ENCODE results near the gene RAPH1. TPM values are rescaled to one million over a fixed set of nuclear protein-coding genes. Genes with fewer than 3 reads are reported as not detected.

The RAPH1 gene
- total RNA-seq, 1 donor: 57.2 TPM

DNA sequence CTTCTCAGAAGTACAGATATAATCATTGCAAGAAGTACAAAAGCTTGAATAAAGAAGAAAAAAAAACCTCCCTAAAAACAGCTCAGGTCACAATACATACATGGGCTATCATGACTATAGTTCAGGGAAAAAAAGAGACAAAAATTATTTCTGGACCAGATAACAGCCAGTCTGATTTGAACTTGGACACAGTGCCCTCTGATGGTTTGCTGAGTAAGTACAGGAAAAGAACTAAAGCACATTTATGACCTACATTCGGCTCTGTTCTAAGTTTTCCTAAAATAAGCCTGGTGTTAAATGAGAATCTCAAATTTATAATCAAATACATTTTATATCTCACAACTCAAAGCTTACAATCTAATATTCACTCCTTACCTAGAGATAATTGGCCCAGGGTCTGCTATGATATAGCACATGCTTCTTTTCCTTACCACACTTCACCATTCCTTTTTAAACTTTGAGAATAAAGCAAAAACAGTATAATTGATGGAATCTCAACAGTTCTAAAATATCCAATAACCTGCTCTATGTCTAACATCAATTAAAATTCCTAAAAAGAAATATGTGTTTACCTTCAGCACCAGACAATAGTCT lies 81.1 kb downstream of the RAPH1 start:
- H3K36me3 ChIP-seq (ENCODE audit: insufficient read depth, low read length): peaks cover 89% of the 10 kb centered on the region
- no peaks in the 10 kb centered on the region for H4K20me1 ChIP-seq (ENCODE audit: insufficient read depth, low read length)
- H2AFZ ChIP-seq (ENCODE audit: low read length): no peak overlapping the region
- H3K27ac ChIP-seq (ENCODE audit: low read depth, low read length): peak overlapping the region; percentile 44
- TF ChIP-seq, protein P1, sequence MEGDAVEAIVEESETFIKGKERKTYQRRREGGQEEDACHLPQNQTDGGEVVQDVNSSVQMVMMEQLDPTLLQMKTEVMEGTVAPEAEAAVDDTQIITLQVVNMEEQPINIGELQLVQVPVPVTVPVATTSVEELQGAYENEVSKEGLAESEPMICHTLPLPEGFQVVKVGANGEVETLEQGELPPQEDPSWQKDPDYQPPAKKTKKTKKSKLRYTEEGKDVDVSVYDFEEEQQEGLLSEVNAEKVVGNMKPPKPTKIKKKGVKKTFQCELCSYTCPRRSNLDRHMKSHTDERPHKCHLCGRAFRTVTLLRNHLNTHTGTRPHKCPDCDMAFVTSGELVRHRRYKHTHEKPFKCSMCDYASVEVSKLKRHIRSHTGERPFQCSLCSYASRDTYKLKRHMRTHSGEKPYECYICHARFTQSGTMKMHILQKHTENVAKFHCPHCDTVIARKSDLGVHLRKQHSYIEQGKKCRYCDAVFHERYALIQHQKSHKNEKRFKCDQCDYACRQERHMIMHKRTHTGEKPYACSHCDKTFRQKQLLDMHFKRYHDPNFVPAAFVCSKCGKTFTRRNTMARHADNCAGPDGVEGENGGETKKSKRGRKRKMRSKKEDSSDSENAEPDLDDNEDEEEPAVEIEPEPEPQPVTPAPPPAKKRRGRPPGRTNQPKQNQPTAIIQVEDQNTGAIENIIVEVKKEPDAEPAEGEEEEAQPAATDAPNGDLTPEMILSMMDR (IDR thresholded peaks at IDR 0.05; ENCODE audit: extremely low read depth, low read depth, low read length): peak; percentile 73
- no peaks in the 10 kb centered on the region for H3K27me3 ChIP-seq (ENCODE audit: insufficient read depth, low read length)
- H3K9me3 ChIP-seq (ENCODE audit: low read depth, low read length): no peaks in the 10 kb centered on the region
- H3K79me2 ChIP-seq (ENCODE audit: insufficient read depth, low read length): peaks cover 20% of the 10 kb centered on the region
- no peak overlapping the region for H3K4me2 ChIP-seq (ENCODE audit: insufficient read depth, low read length)
- H3K4me3 ChIP-seq (ENCODE audit: insufficient read depth, low read length): no peak overlapping the region
- no peak for DNase-seq (ENCODE audit: insufficient read length, low spot score, missing footprints)
- H3K4me1 ChIP-seq (ENCODE audit: insufficient read depth, low read length): peaks cover 26% of the 10 kb centered on the region

DNA sequence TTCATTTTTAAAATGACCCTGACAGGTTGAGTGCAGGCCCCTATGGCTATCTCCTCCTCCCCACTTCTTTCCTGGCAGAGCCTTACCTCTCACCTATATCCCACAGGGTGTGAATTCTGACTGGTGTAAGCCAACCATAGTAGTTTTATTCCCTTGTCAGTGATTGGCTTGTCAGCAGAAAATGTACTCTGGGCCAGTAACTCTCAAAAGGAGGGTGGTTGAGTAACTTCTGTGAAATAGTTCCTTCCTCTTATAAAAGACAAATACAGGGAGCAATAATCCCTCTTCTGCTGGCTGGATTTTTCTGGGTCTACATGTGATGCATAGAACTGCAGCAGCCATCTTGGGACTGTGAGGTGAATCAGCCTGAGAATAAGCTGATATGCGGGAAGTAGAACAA lies 83.4 kb downstream of the RAPH1 start:
- Histone ChIP-seq H2AFZ (ENCODE audit: low read length) (no peak overlapping the region), H4K20me1 (ENCODE audit: insufficient read depth, low read length) (no peaks in the 10 kb centered on the region), H3K79me2 (ENCODE audit: insufficient read depth, low read length) (peaks cover 16% of the 10 kb centered on the region), H3K4me2 (ENCODE audit: insufficient read depth, low read length) (no peak overlapping the region), H3K4me1 (ENCODE audit: insufficient read depth, low read length) (peaks cover 28% of the 10 kb centered on the region), H3K27me3 (ENCODE audit: insufficient read depth, low read length) (no peaks in the 10 kb centered on the region), H3K36me3 (ENCODE audit: insufficient read depth, low read length) (peaks cover 88% of the 10 kb centered on the region), H3K9me3 (ENCODE audit: low read depth, low read length) (no peaks in the 10 kb centered on the region), H3K27ac (ENCODE audit: low read depth, low read length) (peak overlapping the region; percentile 44), H3K4me3 (ENCODE audit: insufficient read depth, low read length) (no peak overlapping the region)
- DNase-seq (ENCODE audit: insufficient read length, low spot score, missing footprints): no peak
- TF ChIP-seq, protein P1 (IDR thresholded peaks at IDR 0.05; ENCODE audit: extremely low read depth, low read depth, low read length): no peak

DNA sequence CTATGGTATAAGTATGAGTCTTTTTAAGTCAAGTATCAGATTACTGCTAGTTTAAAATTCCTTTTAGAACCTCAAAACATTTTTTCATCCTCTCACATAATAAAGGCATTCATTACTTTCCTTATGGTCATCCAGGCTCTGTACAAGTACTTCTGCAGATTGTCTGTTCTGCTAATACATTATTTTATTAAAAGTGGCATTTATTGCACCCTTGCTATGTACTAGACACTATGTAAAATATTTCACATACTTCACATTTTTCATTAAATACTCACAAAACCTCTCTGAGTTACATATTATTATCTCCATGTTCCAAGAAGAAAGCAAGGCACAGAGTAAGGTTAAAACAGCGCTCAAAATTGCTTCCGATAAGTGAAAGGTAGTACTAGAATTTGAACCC lies 84.1 kb downstream of the RAPH1 start:
- DNase-seq (ENCODE audit: insufficient read length, low spot score, missing footprints): no peak
- H3K4me3 ChIP-seq (ENCODE audit: insufficient read depth, low read length): no peak overlapping the region
- peaks cover 88% of the 10 kb centered on the region for H3K36me3 ChIP-seq (ENCODE audit: insufficient read depth, low read length)
- no peak overlapping the region for H2AFZ ChIP-seq (ENCODE audit: low read length)
- H4K20me1 ChIP-seq (ENCODE audit: insufficient read depth, low read length): no peaks in the 10 kb centered on the region
- TF ChIP-seq, protein P1 (IDR thresholded peaks at IDR 0.05; ENCODE audit: extremely low read depth, low read depth, low read length): no peak
- no peaks in the 10 kb centered on the region for H3K27me3 ChIP-seq (ENCODE audit: insufficient read depth, low read length)
- no peak overlapping the region for H3K4me2 ChIP-seq (ENCODE audit: insufficient read depth, low read length)
- H3K79me2 ChIP-seq (ENCODE audit: insufficient read depth, low read length): peaks cover 18% of the 10 kb centered on the region
- H3K4me1 ChIP-seq (ENCODE audit: insufficient read depth, low read length): peaks cover 35% of the 10 kb centered on the region
- H3K27ac ChIP-seq (ENCODE audit: low read depth, low read length): no peak overlapping the region
- no peaks in the 10 kb centered on the region for H3K9me3 ChIP-seq (ENCODE audit: low read depth, low read length)

DNA sequence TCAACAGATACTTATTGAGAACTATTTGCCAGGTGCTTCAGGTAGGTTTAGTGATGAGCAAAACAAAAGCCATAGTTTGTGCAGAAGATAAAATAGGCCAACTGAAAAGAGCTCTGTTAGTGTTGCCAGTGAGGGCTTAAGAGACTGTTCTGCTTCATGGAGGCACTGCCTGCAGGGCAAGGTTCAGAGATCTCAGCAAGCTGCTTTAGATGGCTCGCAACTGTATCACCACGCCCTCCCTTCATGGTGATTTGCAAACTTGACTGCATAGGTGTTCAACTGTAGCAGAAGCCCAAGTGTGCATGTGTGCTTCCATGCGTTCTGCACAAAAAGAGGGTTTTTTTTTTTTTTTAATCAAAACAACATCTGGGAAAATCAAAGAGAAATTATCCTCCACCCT lies 84.5 kb downstream of the RAPH1 start:
- Histone ChIP-seq H3K27me3 (ENCODE audit: insufficient read depth, low read length) (no peaks in the 10 kb centered on the region), H4K20me1 (ENCODE audit: insufficient read depth, low read length) (no peaks in the 10 kb centered on the region), H3K27ac (ENCODE audit: low read depth, low read length) (no peak overlapping the region), H2AFZ (ENCODE audit: low read length) (no peak overlapping the region), H3K4me3 (ENCODE audit: insufficient read depth, low read length) (no peak overlapping the region), H3K4me1 (ENCODE audit: insufficient read depth, low read length) (peaks cover 40% of the 10 kb centered on the region), H3K9me3 (ENCODE audit: low read depth, low read length) (no peaks in the 10 kb centered on the region), H3K36me3 (ENCODE audit: insufficient read depth, low read length) (peaks cover 90% of the 10 kb centered on the region), H3K4me2 (ENCODE audit: insufficient read depth, low read length) (no peak overlapping the region), H3K79me2 (ENCODE audit: insufficient read depth, low read length) (peaks cover 18% of the 10 kb centered on the region)
- DNase-seq (ENCODE audit: insufficient read length, low spot score, missing footprints): no peak
- TF ChIP-seq, protein P1 (IDR thresholded peaks at IDR 0.05; ENCODE audit: extremely low read depth, low read depth, low read length): no peak

All from osteoblast (primary cell).